A549 (cell line): Measurements from ENCODE around the gene TM4SF5.

Experiments used
- CTCF ChIP-seq: fragments of >200 bp; sonication (Bioruptor Twin); formaldehyde crosslinking; IDR thresholded peaks from 3 replicates; pipeline ENCODE4 v1.5.1; 2016
- HEYL ChIP-seq: fragments of 250-450 bp; sonication (Bioruptor Pico); IDR thresholded peaks from 2 replicates; pipeline ENCODE4 v1.8.0; 2021; ENCODE audit warnings: mild to moderate bottlenecking, moderate library complexity
- JUNB ChIP-seq: fragments of >200 bp; sonication (Bioruptor Twin); formaldehyde crosslinking; IDR thresholded peaks from 2 replicates; pipeline ENCODE4 v1.6.1; 2016
- SMC3 ChIP-seq: fragments of >200 bp; sonication (Bioruptor Twin); formaldehyde crosslinking; IDR thresholded peaks from 3 replicates; pipeline ENCODE4 v1.6.1; 2018; ENCODE audit warnings: inconsistent platforms
- ZC3H11A ChIP-seq: fragments of 450-650 bp; IDR thresholded peaks from 2 replicates; pipeline ENCODE4 v1.6.1; 2014; ENCODE audit warnings: antibody characterized with exemption, mild to moderate bottlenecking

GRCh38 chr17:4753392-4753791, 18.3 kb upstream of the TM4SF5 start:
- TF ChIP-seq HEYL (CRISPR knock-in tag), result no peak
- no peak for TF ChIP-seq ZC3H11A
- no peak for TF ChIP-seq JUNB
- TF ChIP-seq CTCF, result no peak
- no peak for TF ChIP-seq SMC3
